ENCODE results near the gene INPP5E. TPM values are rescaled to one million over a fixed set of nuclear protein-coding genes. Genes with fewer than 3 reads are reported as not detected.

The INPP5E gene
- total RNA-seq, 2 experiments from 2014 or later: 20.2 to 21.3 TPM

GRCh38 chr9:136485049-136486045, 45.7 kb upstream of the INPP5E start:
- 0 out of 2 replicates have a peak overlapping the region, but pooled peaks have one; percentile 75 for H3K4me2 ChIP-seq (ENCODE audit: low read length)
- intact Hi-C loops (cut with micrococcal nuclease; ENCODE audit: unreplicated experiment): no loop called here

DNA sequence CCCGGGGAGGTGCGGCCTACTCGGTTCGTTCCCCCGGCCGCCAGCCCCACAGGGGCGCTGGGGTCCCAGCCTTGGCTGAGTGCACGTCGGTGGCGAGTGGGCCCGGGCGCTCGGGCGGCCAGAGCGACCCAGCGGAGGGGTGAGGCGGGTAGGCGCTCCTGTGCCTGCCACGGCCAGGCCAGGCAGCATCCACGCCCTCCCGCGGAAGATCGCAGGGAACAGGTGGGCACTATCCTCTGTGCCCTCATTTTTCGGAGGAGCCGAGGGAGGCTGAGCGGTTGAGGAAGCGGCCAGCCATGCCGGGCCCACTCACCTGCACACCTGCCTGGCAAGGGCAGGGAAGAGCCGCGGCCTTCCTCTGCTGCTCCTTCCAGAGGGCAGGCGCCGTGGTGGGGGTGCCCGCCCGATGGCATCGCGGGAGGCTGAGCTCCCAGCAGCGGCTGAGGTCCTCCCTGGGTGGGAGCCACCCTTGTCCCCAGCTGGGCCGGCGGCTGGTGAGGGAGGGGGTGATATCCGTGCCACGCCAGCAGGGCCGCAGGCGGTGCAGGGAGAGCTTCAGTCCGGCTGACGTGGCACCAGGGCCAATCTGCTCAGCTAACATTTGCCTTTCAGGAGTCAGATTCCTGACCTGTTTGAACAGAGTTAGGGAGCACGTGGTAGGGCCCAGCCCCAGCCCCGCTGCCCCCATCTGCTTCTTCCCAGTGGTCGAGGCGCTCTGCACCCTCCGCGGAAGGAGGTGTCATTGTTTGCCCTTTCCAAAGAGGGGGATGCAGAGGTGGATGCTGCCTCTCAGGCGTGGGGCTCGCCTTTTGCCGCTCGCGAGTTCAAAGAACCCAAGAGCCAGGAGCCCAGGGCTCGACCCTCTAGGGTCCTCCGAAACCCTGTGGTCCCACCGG, 44.8 kb upstream of the INPP5E start:
- no TSS peak for BruUV-seq (replicated peaks)
- H3K4me2 ChIP-seq (ENCODE audit: low read length): peak overlapping the region; percentile 75
- peaks cover 16% of the 10 kb centered on the region for H3K4me1 ChIP-seq (ENCODE audit: insufficient read depth, low read length, poor library complexity, severe bottlenecking)
- no peak for DNase-seq (ENCODE audit: low spot score)
- peaks cover 8% of the 10 kb centered on the region; the same call in 1 of the 2 replicates for H3K36me3 ChIP-seq (ENCODE audit: insufficient read depth, low read length)
- no peak overlapping the region for H2AFZ ChIP-seq (ENCODE audit: low read length)
- H4K20me1 ChIP-seq (ENCODE audit: insufficient read depth, low read length): peaks cover 5% of the 10 kb centered on the region; the same call in 1 of the 2 replicates
- ChIA-PET CTCF (ENCODE audit: unreplicated experiment) (interaction anchor here (0.6 kb wide), 1 partner anchor 205 kb away, joined by 3 read pairs; no protein-coding TSS in a partner anchor), POLR2A (no interaction called here)
- no peaks in the 10 kb centered on the region for H3K9me2 ChIP-seq (ENCODE audit: insufficient read depth, low read length)
- no peaks in the 10 kb centered on the region for H3K9me3 ChIP-seq (ENCODE audit: low read length)
- TF ChIP-seq EZH2phosphoT487 (IDR thresholded peaks at IDR 0.05; ENCODE audit: borderline replicate concordance, low read depth, low read length): no peak
- TF ChIP-seq, protein P1, sequence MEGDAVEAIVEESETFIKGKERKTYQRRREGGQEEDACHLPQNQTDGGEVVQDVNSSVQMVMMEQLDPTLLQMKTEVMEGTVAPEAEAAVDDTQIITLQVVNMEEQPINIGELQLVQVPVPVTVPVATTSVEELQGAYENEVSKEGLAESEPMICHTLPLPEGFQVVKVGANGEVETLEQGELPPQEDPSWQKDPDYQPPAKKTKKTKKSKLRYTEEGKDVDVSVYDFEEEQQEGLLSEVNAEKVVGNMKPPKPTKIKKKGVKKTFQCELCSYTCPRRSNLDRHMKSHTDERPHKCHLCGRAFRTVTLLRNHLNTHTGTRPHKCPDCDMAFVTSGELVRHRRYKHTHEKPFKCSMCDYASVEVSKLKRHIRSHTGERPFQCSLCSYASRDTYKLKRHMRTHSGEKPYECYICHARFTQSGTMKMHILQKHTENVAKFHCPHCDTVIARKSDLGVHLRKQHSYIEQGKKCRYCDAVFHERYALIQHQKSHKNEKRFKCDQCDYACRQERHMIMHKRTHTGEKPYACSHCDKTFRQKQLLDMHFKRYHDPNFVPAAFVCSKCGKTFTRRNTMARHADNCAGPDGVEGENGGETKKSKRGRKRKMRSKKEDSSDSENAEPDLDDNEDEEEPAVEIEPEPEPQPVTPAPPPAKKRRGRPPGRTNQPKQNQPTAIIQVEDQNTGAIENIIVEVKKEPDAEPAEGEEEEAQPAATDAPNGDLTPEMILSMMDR (conservative IDR thresholded peaks at IDR 0.05; ENCODE audit: low read length): no peak
- no peak overlapping the region for H3K27ac ChIP-seq (ENCODE audit: low read depth, low read length, poor library complexity, severe bottlenecking)
- H3K4me3 ChIP-seq (ENCODE audit: low read depth, low read length, poor library complexity, severe bottlenecking): peak overlapping the region; percentile 68
- peaks cover 34% of the 10 kb centered on the region for H3K79me2 ChIP-seq (ENCODE audit: insufficient read depth, low read depth, low read length)
- intact Hi-C loops (cut with micrococcal nuclease; ENCODE audit: unreplicated experiment): no loop called here

More at GRCh38 chr9:136485049-136486045, 45.7 kb upstream of the INPP5E start:
- Histone ChIP-seq H3K9me2 (ENCODE audit: insufficient read depth, low read length) (no peaks in the 10 kb centered on the region), H3K79me2 (ENCODE audit: insufficient read depth, low read depth, low read length) (peaks cover 25% of the 10 kb centered on the region), H2AFZ (ENCODE audit: low read length) (no peak overlapping the region), H3K4me1 (ENCODE audit: insufficient read depth, low read length, poor library complexity, severe bottlenecking) (peaks cover 16% of the 10 kb centered on the region), H3K27ac (ENCODE audit: low read depth, low read length, poor library complexity, severe bottlenecking) (no peak overlapping the region), H4K20me1 (ENCODE audit: insufficient read depth, low read length) (peaks cover 5% of the 10 kb centered on the region; the same call in 1 of the 2 replicates), H3K9me3 (ENCODE audit: low read length) (no peaks in the 10 kb centered on the region), H3K4me3 (ENCODE audit: low read depth, low read length, poor library complexity, severe bottlenecking) (no peak overlapping the region), H3K36me3 (ENCODE audit: insufficient read depth, low read length) (peaks cover under 1% of the 10 kb centered on the region; the same call in 1 of the 2 replicates)
- DNase-seq (ENCODE audit: low spot score): peak; percentile 77
- ChIA-PET POLR2A (no interaction called here), CTCF (ENCODE audit: unreplicated experiment) (interaction anchor here (0.5 kb wide), 1 partner anchor 276 kb away, joined by 12 read pairs; no protein-coding TSS in a partner anchor)
- no TSS peak for BruUV-seq (replicated peaks)
- no peak for TF ChIP-seq EZH2phosphoT487 (IDR thresholded peaks at IDR 0.05; ENCODE audit: borderline replicate concordance, low read depth, low read length)
- TF ChIP-seq, protein P1 (conservative IDR thresholded peaks at IDR 0.05; ENCODE audit: low read length): peak; percentile 88

All from OCI-LY7 (cell line).